GM18858 (cell line): ENCODE data around the gene S100A5.
"Not testable (repeated sequence)": the region's sequence is repeated elsewhere in the genome, so short reads cannot be mapped to it uniquely, and the experiment has no call there.

Experiments
- ATAC-seq: cut with Tn5 transposase; IDR thresholded peaks from one replicate; pipeline ENCODE4 v1.9.1; 2021; ENCODE audit not compliant: unreplicated experiment

Gene S100A5, protein sequence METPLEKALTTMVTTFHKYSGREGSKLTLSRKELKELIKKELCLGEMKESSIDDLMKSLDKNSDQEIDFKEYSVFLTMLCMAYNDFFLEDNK

DNA sequence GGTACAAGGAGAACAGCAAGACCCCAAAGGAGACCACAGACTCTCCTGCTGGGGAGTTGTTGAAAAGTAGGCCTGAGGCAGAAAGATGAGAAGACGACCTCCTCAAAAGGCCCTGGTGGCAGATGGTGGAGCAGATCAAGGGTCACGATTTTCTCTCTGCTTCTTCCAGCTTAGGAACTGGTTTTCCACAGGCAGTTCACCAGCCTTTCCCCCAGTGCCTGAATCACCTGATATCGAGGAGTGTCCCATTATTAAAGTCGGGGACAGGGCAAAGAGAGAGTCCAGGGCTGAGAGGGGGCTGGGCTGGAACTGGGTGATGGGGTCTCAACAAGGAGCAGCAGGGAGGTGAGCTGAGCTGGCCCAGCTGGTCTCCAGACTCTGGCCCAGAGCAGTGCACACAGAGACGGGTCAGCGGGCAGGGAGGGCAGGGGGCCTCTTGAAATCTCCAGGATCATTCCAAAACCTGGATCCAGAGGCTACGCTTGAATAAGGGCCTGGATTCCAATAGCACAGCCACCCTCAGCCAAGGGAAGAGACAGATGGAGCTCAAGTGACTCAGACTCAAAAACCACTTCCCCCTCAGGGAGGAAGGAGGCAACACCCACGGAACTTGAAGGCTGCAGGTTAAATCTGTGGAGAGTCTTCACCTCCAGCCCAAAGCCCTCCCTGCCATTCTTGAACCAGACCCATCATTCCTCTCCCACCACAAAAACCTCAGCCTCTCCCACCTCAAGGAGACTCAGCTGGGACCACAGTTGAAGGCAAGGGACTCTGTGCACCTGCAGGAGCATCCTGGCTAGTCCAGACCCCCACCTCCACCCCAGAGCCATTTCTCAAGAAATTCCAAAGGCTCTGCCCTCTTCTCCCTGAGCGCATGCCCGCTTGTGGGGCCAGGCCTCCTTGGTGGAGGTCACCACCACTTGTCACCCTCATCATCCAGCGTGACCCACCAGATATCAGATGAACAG, at the start of gene S100A5:
S100A5 (minus strand) TSS at position 541 of the 968 bp plus-strand sequence. CDS start 743 bp downstream, outside the sequence.
- ATAC-seq, result no peak

DNA sequence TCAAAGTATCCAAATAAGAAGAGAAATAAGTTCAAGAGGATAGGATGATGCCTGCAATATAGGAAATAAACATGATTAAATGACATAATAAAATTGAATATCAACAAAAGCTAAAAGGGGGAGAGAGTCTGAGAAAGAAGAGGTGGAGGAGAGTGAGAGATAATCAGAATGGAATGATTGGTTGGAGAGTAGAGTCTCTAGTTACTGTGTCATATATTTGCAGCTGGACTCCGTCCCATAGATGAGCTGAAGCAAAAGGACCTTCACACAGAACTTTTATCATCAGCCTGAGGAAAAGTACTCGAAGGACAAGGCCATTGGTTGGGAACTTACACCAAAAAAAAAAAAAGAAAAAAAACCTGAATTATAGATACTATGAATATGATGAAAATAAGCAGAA, 47.7 kb upstream of the S100A5 start:
- no peak for ATAC-seq

DNA sequence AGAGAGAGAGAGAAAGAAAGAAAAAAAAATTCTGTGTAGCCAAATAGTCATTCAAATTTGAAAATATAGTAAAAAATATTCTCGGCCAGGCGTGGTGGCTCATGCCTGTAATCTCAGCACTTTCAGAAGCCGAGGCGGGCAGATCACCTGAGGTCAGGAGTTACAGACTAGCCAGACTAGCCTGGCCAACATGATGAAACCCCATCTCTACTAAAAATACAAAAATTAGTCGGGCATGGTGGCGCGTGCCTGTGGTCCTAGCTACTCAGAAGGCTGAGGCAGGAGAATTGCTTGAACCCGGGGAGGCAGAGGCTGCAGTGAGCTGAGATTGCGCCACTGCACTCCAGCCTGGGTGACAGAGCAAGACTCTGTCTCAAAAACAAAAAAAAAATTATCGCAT, 47.3 kb upstream of the S100A5 start:
- ATAC-seq, result not testable (repeated sequence)

DNA sequence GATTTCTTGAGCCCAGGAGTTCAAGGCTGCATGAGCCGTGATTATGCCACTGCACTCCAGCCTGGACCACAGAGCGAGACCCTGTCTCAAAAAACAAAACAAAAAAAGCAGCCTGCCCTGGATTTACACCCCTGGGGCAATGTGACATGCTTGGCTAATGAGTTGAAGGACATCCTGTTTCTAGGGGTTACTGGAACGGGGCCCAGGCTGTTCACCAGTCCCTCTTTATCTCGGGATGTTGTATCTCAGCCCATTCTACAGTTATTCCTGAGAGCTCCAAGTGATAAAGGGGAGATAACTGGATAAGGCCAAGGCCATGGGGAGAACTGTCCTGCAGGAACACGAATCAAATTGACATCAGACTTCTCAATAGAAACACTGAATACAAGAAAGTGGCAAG, 46.6 kb upstream of the S100A5 start:
- no peak for ATAC-seq

DNA sequence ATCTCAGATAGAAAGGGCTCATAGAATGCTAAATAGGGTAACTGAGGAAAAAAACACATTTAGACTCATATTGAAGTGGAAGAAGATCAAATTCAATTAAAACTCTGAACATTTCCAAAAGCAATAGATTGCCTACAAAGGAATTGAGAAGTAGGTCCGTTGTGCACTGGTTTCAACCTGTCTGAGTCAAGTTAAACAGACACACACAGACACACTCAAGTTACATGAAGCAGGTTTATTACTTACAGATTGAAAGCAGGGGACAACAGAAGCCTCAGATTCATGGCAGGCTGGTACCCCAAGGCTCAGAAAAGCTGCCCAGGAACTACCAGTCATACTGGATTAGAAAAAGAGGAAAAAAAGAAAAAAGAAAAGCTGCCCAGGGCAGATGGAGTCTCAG, 45.6 kb upstream of the S100A5 start:
- no peak for ATAC-seq

DNA sequence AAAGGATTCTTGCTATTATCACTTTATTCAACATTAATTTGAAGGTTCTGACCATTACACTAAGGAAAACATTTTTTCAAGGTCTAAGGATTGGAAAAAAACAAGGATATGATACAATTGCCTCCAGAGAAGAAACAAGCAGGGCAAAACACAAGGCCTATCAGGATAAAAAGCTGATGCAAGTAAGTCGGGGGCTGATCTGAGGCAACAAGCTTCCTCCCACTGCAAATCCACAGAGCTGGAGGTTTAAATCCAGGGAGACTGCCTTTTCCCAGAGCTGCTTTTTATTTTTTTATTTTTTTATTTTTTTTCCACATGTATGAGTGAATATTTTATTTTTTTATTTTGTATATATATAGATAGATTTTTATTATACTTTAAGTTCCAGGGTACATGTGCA, 44.3 kb upstream of the S100A5 start:
- no peak for ATAC-seq

- ATAC-seq, result no peak
Measured at GRCh38 chr1:153583976-153584375, 43.2 kb upstream of the S100A5 start.

DNA sequence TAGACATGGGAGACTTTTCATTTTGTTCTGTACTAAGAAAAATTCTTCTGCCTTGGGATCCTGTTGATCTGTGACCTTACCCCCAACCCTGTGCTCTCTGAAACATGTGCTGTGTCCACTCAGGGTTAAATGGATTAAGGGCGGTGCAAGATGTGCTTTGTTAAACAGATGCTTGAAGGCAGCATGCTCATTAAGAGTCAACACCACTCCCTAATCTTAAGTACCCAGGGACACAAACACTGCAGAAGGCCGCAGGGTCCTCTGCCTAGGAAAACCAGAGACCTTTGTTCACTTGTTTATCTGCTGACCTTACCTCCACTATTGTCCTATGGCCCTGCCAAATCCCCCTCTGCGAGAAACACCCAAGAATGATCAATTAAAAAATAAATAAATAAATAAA, 42.8 kb upstream of the S100A5 start:
- not testable (repeated sequence) for ATAC-seq

- not testable (repeated sequence) for ATAC-seq
Measured at GRCh38 chr1:153582836-153583235, 42.1 kb upstream of the S100A5 start.

GRCh38 chr1:153578936-153579335, 38.2 kb upstream of the S100A5 start:
- no peak for ATAC-seq

- ATAC-seq, result no peak
Measured at GRCh38 chr1:153578490-153578889, 37.8 kb upstream of the S100A5 start.

DNA sequence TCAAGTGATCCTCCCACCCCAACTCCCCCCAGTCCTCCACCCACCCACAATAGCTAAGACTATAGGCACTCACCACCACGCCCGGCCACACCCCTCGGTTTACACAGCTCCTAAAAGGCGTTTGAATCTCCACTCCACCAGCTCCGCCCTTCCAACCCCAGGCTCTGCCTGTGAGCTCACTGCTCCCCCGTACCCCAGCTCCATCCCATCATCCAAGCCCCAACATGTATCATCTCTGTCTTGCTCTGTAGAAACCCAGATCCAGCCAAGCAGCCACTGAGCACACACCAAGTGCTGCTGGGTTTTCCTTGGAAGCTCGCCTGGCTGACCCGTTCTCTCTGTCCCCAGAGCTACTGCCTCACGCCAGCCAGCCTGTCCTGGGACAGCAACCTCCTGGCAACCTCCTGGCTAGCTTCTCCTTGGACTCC, 36.9 kb upstream of the S100A5 start:
- no peak for ATAC-seq

DNA sequence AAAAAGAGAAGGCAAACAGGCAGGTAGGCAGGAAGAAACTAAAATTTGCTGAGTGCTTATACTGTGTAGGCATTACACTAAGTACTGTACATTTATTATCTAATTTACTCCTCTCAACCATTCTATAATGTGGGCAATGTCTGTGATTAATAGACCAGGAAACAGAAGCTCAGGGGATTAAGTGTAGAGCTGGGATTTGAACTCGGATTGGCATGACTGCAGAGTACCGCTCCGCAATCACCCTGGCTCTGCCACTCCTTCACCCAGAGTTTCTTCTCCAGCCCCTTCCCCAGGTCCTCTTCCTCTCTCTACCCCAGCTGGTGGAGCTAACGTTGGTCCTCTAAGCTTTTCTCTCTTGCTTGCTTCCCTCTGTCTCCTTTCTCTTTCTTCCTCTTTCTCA, 36.4 kb upstream of the S100A5 start:
- ATAC-seq, result no peak

GRCh38 chr1:153575497-153575896, 34.8 kb upstream of the S100A5 start:
- ATAC-seq, result not testable (repeated sequence)

GRCh38 chr1:153575081-153575491, 34.4 kb upstream of the S100A5 start:
- ATAC-seq, result not testable (repeated sequence)

DNA sequence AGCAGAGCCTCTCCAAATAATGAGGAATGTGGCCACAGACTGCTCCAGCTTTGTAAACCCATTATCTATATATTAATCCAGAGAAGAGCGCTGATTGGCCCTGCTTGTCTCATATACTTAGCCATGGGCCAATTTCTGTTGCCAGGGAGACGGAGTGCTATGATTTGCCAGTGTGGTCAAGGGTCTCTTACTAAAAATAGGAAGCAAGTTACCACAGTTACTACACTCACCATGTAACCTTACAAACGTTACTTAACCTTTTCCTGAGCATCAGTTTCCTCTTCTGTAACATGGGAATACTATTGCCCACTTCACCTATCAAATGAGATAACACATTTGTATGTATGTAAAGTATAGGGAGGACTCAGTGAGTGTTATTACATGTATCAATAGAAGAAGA, 32.6 kb upstream of the S100A5 start:
- ATAC-seq, result no peak

DNA sequence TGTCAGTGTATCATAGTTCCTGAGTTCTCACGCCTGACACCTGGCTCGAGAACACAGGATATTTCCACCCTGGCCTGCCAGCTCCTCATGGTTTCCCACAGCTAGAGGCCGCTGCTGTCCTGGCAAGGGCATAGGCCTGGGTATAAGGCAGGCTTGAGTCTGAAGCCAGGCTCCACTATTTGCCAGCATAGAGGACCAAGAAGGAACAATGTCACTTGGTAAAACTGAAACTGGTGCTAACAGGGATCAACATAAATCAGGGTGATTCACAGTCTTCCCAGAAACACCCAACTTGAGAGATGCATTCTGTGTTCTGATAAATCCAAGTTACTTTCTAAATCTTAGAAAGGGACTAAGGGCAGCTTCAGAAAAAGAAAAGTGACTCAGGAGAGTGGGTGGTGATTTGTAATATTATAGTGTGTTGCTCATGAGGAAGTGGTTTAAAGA, 31.9 kb upstream of the S100A5 start:
- no peak for ATAC-seq

- ATAC-seq, result no peak
Measured at GRCh38 chr1:153571706-153572105, 31.0 kb upstream of the S100A5 start.

DNA sequence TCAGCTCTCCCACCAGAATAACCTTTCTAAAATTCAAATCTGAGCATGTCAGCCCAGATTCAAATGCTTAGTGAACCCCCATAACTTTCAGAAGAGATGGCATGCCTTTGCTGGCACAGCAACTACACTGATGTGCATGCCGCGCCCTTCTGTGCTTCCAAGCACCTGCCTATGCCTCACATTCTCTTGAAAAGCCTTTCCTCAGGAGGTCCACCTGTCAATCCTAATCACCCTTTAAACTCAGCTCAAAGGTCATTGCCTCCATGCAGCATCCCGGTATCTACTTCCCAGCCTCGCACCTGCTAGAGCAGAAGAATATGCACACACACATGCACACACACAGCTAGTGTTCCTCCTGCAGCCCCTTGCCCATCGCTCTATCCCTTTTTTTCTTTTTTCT, 30.1 kb upstream of the S100A5 start:
- ATAC-seq, result no peak

DNA sequence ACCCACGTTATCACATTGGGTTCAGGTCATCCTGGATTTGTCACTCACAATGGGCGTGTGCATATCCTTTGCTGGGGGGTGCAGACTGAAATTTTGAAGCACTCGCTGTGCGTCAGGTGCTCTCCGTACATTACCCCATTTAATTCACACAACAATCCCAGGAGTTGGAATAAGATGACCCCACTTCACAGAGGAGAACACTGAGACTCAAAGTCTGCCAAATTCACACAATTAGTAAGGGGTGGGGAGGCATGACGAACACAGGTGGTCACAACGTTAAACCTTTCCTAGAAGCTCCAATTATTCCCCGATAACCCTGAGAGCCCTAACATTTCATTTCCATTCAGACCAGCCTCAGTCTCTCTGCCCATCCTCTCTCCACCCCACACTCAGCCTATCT, 28.7 kb upstream of the S100A5 start:
- ATAC-seq, result no peak

- no peak for ATAC-seq
Measured at GRCh38 chr1:153568367-153569099, 27.8 kb upstream of the S100A5 start.
